ENCODE measurements around the gene DPYSL5. TPM values are rescaled to one million over a fixed set of nuclear protein-coding genes. Genes with fewer than 3 reads are reported as not detected.

DPYSL5 gene
- total and polyA plus RNA-seq, 2 donors (not counting 1 experiment from before 2014, with no cell fraction given) = not detected

DNA sequence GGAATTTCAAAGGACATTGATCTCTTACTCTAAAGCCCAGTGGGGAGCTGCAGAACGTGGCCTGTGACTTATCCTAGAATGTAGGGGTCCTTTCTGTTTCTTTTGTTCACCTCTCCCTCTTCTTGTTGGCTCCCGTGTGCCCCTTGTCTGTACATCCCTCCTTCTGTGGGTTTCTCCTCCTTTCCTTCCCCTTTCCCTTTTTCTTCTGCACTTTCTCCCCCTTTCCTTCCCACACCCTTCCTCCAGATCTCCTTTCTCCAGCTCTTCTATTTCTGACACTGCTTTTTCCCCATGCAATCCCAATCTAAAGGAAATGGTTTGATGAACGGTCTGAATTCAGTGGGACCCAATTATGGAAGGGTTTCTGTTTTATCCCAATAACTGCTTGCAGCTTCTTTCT lies 87.1 kb downstream of the DPYSL5 start:
- intact Hi-C loops (cut with micrococcal nuclease) = no loop called here
- Histone ChIP-seq H3K4me1 (ENCODE audit: control insufficient read depth in 2 of 2, insufficient read depth in 2 of 2, low read length in 2 of 2) (no peaks in the 10 kb centered on the region), H2AFZ (ENCODE audit: insufficient read depth, low read depth, low read length, poor library complexity, severe bottlenecking) (no peak overlapping the region), H3K4me2 (replicated peaks; ENCODE audit: low read depth, low read length, poor library complexity, severe bottlenecking) (no peak overlapping the region), H3K36me3 (replicated peaks in 1 of 2; ENCODE audit: control extremely low read depth in 1 of 2, control insufficient read depth in 1 of 2, extremely low read depth in 1 of 2, insufficient read depth in 2 of 2, low read length in 1 of 2) (no peaks in the 10 kb centered on the region), H4K20me1 (ENCODE audit: control insufficient read depth, insufficient read depth, low read length, poor library complexity, severe bottlenecking) (no peaks in the 10 kb centered on the region), H3K9ac (ENCODE audit: low read length) (no peak overlapping the region), H3K27ac (ENCODE audit: low read length in 2 of 2) (no peak overlapping the region), H3K4me3 (ENCODE audit: control extremely low read depth in 1 of 5, extremely low read depth in 1 of 5, insufficient read depth in 1 of 5, low read depth in 2 of 5, low read length in 4 of 5) (no peak overlapping the region), H3K27me3 (replicated peaks in 1 of 4; ENCODE audit: control extremely low read depth in 1 of 4, control insufficient read depth in 3 of 4, insufficient read depth in 4 of 4, low read length in 3 of 4) (peaks cover 0 to 7% (median 0%) of the 10 kb centered on the region in 4 experiments), H3K79me2 (ENCODE audit: control insufficient read depth, insufficient read depth, low read length) (no peaks in the 10 kb centered on the region), H3K9me3 (ENCODE audit: control extremely low read depth in 1 of 3, control insufficient read depth in 2 of 3, insufficient read depth in 1 of 3, low read length in 2 of 3) (no peaks in the 10 kb centered on the region)
- H3K4me1 Mint-ChIP-seq = no peaks in the 10 kb centered on the region
- ChIA-PET CTCF (interaction anchor here (0.8 kb wide), 1 partner anchor 88 kb away, joined by 3 read pairs; the partner anchor contains the start of gene DPYSL5), POLR2A (no interaction called here)
- ATAC-seq (ENCODE audit: low read depth) (no peak), DNase-seq (no peak)
- no peak overlapping the region for H3K27ac Mint-ChIP-seq
- H3K27me3 Mint-ChIP-seq = peaks cover 19% of the 10 kb centered on the region
- H3K9me3 Mint-ChIP-seq (ENCODE audit: insufficient read depth) = no peaks in the 10 kb centered on the region
- 43% methylated on average over 1 of the region's 3 CpGs for WGBS (ENCODE audit: insufficient coverage)
- H3K4me3 Mint-ChIP-seq = no peak overlapping the region
- TF ChIP-seq, protein P1, sequence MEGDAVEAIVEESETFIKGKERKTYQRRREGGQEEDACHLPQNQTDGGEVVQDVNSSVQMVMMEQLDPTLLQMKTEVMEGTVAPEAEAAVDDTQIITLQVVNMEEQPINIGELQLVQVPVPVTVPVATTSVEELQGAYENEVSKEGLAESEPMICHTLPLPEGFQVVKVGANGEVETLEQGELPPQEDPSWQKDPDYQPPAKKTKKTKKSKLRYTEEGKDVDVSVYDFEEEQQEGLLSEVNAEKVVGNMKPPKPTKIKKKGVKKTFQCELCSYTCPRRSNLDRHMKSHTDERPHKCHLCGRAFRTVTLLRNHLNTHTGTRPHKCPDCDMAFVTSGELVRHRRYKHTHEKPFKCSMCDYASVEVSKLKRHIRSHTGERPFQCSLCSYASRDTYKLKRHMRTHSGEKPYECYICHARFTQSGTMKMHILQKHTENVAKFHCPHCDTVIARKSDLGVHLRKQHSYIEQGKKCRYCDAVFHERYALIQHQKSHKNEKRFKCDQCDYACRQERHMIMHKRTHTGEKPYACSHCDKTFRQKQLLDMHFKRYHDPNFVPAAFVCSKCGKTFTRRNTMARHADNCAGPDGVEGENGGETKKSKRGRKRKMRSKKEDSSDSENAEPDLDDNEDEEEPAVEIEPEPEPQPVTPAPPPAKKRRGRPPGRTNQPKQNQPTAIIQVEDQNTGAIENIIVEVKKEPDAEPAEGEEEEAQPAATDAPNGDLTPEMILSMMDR (IDR thresholded peaks at IDR 0.05) = no peak
- no peak for TF ChIP-seq EZH2 (IDR thresholded peaks at IDR 0.05; ENCODE audit: borderline replicate concordance, insufficient read depth, low read depth, low read length, poor library complexity, severe bottlenecking)

DNA sequence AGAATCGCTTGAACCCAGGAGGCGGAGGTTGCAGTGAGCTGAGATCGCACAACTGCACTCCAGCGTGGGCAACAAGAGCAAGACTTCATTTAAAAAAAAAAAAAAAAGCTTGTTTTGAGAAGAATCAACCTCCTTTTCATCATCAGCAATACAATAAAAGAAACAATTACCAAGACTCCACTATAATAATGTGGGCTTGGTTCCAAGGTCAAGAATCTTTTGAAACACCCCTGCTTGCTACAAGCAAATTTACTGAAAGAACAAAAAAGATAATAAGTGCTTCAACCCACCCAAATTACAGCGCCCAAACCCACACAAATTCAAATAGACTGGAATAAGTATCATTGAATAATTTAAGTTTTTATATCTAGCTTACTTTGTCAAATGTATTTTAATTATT lies 88.9 kb downstream of the DPYSL5 start:
- no peaks in the 10 kb centered on the region for H3K79me2 ChIP-seq (ENCODE audit: control insufficient read depth, insufficient read depth, low read length)
- ATAC-seq (ENCODE audit: low read depth) = no peak
- H3K4me2 ChIP-seq (replicated peaks; ENCODE audit: low read depth, low read length, poor library complexity, severe bottlenecking) = no peak overlapping the region
- no peaks in the 10 kb centered on the region for H3K36me3 ChIP-seq (replicated peaks in 1 of 2; ENCODE audit: control extremely low read depth in 1 of 2, control insufficient read depth in 1 of 2, extremely low read depth in 1 of 2, insufficient read depth in 2 of 2, low read length in 1 of 2)
- H3K9ac ChIP-seq (ENCODE audit: low read length) = no peak overlapping the region
- no peak overlapping the region for H2AFZ ChIP-seq (ENCODE audit: insufficient read depth, low read depth, low read length, poor library complexity, severe bottlenecking)
- intact Hi-C loops (cut with micrococcal nuclease) = no loop called here
- Mint-ChIP-seq H3K4me1 (no peaks in the 10 kb centered on the region), H3K4me3 (no peak overlapping the region), H3K27me3 (peaks cover 19% of the 10 kb centered on the region), H3K9me3 (ENCODE audit: insufficient read depth) (no peaks in the 10 kb centered on the region), H3K27ac (no peak overlapping the region)
- H4K20me1 ChIP-seq (ENCODE audit: control insufficient read depth, insufficient read depth, low read length, poor library complexity, severe bottlenecking) = no peaks in the 10 kb centered on the region
- H3K4me1 ChIP-seq (ENCODE audit: control insufficient read depth in 2 of 2, insufficient read depth in 2 of 2, low read length in 2 of 2) = no peaks in the 10 kb centered on the region
- ChIA-PET CTCF (interaction anchor here (2.5 kb wide), 1 partner anchor 90 kb away, joined by 10 read pairs; no protein-coding TSS in a partner anchor), POLR2A (no interaction called here)
- no CpG with 5 or more reads among the region's 5 CpGs for WGBS (ENCODE audit: insufficient coverage)
- H3K27me3 ChIP-seq (replicated peaks in 1 of 4; ENCODE audit: control extremely low read depth in 1 of 4, control insufficient read depth in 3 of 4, insufficient read depth in 4 of 4, low read length in 3 of 4) = peaks cover 0 to 5% (median 0%) of the 10 kb centered on the region in 4 experiments
- H3K9me3 ChIP-seq (ENCODE audit: control extremely low read depth in 1 of 3, control insufficient read depth in 2 of 3, insufficient read depth in 1 of 3, low read length in 2 of 3) = no peaks in the 10 kb centered on the region
- no peak for TF ChIP-seq EZH2 (IDR thresholded peaks at IDR 0.05; ENCODE audit: borderline replicate concordance, insufficient read depth, low read depth, low read length, poor library complexity, severe bottlenecking)
- TF ChIP-seq, protein P1 (IDR thresholded peaks at IDR 0.05) = no peak
- H3K4me3 ChIP-seq (ENCODE audit: control extremely low read depth in 1 of 5, extremely low read depth in 1 of 5, insufficient read depth in 1 of 5, low read depth in 2 of 5, low read length in 4 of 5) = no peak overlapping the region
- no peak overlapping the region for H3K27ac ChIP-seq (ENCODE audit: low read length in 2 of 2)
- no peak for DNase-seq

Measured in B cell (primary cell).